Psoas muscle (tissue), 8 donors: ENCODE data around the gene DSC3. TPM values are rescaled to one million over a fixed set of nuclear protein-coding genes. Genes with fewer than 3 reads are reported as not detected.

Source experiments
- ATAC-seq, 4 donors: fragments of 200-7000 bp; cut with Tn5 transposase; one replicate each; pipeline ENCODE4 v1.9.1; 2020; ENCODE audit warnings: moderate library complexity in 3 of 4, mild to moderate bottlenecking in 2 of 4
- DNase-seq, 2 donors: peaks; one replicate each; pipeline ENCODE4 v3.0.0-alpha.2; 2020
- H3K27ac ChIP-seq: fragments of 200-600 bp; one replicate; pipeline ENCODE4 v1.8.0; 2022
- H3K27me3 ChIP-seq, 3 donors: fragments of 200-600 bp in 1 of 3; one replicate each; pipeline versions ENCODE4 v1.6.1 to v1.8.0; 2013 to 2022; ENCODE audit warnings: low read length in 2 of 3, mild to moderate bottlenecking in 2 of 3, moderate library complexity in 1 of 3; ENCODE audit not compliant: insufficient read depth in 3 of 3
- H3K36me3 ChIP-seq, 2 donors: fragments of 200-600 bp in 1 of 2; one replicate each; pipeline versions ENCODE4 v1.6.1 to v1.8.0; 2013 to 2022; ENCODE audit warnings: low read depth in 1 of 2, mild to moderate bottlenecking in 1 of 2, moderate library complexity in 1 of 2; ENCODE audit not compliant: insufficient read depth in 1 of 2
- H3K4me1 ChIP-seq: fragments of 200-600 bp; one replicate; pipeline ENCODE4 v1.8.0; 2022
- H3K4me3 ChIP-seq: fragments of 200-600 bp; one replicate; pipeline ENCODE4 v1.8.0; 2022; ENCODE audit warnings: mild to moderate bottlenecking
- H3K9me3 ChIP-seq: fragments of 200-600 bp; one replicate; pipeline ENCODE4 v1.8.0; 2022
- CTCF ChIP-seq: fragments of 200-600 bp; IDR thresholded peaks from one replicate; pipeline ENCODE4 v1.8.0; 2022; ENCODE audit warnings: antibody characterized with exemption
- WGBS, 3 donors: extraction: QIAGEN DNeasy Blood & Tissue Kit; methylation state at CpG; one replicate each; pipeline versions ENCODE4 v1.1.6 to v1.1.7; 2013; 5-methylcytosine and 5-hydroxymethylcytosine counted together
- intact Hi-C, 2 donors: fragments of 100-400 bp; cut with DNase I; formaldehyde crosslinking; loops; one replicate each; pipeline versions ENCODE4 v1.11.0 to v1.14.2; 2022
- polyA plus RNA-seq, 3 donors: library from polyadenylated mRNA; stranded (reverse); fragments of 200-250 nt; gene quantifications; one replicate each; pipeline ENCODE4 v1.2.3, GENCODE V29; 2013
- total RNA-seq, 4 donors: library from RNA; stranded (reverse); fragmentation: NEBNext Ultra II Directional in 2 of 4; extraction: Animal tissue kit (Norgen Biotek cat#: 25700) in 2 of 4; gene quantifications; one replicate each; pipeline versions ENCODE4 v1.2.1 to v1.2.4, GENCODE V29; 2021 to 2023
- donor health status: healthy with polysubstance abuse.
- donor health status: DM: no; HTN: no; CAD: no; lungs with moderate emphysema.
- donor health status: Bipolar disorder and iron deficiency.
- donor health status: healthy.
- donor health status: DM: yes; HTN: yes; CAD: no.
- donor health status: DM: no; HTN: no; CAD: no.
- donor health status: DM: no; HTN: no; CAD: no.
- donor health status: DM: yes; HTN: yes; CAD: no.

Gene DSC3
- total and polyA plus RNA-seq, 7 donors = under 0.01 to 0.10 (median 0.06) TPM; not detected in 2

- Histone ChIP-seq H3K4me3 (no peak overlapping the region), H3K4me1 (no peaks in the 10 kb centered on the region), H3K27ac (no peak overlapping the region), H3K27me3 (no peaks in the 10 kb centered on the region), H3K36me3 (no peaks in the 10 kb centered on the region), H3K9me3 (no peaks in the 10 kb centered on the region)
- no peak for TF ChIP-seq CTCF
- 86 to 92% (median 91%) methylated on average over 6 of the region's 6 CpGs for WGBS, 3 donors
- intact Hi-C loops = loop anchor here in 1 of 2 donors (10.0 kb wide), 1 partner anchor 1086 kb away; no protein-coding TSS in a partner anchor
- ATAC-seq (no peak), DNase-seq (no peak)
Observed at GRCh38 chr18:30960661-30961060, 81.9 kb downstream of the DSC3 start.

GRCh38 chr18:30957066-30957465, 85.5 kb downstream of the DSC3 start:
- intact Hi-C loops = no loop called here
- Histone ChIP-seq H3K36me3 (no peaks in the 10 kb centered on the region), H3K27me3 (no peaks in the 10 kb centered on the region), H3K4me1 (no peaks in the 10 kb centered on the region), H3K4me3 (no peak overlapping the region), H3K9me3 (no peaks in the 10 kb centered on the region), H3K27ac (no peak overlapping the region)
- DNase-seq (no peak), ATAC-seq (no peak)
- 65 to 70% (median 67%) methylated on average over 2 of the region's 2 CpGs for WGBS, 3 donors
- no peak for TF ChIP-seq CTCF

- H3K4me1 ChIP-seq = no peaks in the 10 kb centered on the region
- DNase-seq (no peak), ATAC-seq (no peak)
- H3K4me3 ChIP-seq = no peak overlapping the region
- no peaks in the 10 kb centered on the region for H3K9me3 ChIP-seq
- H3K27ac ChIP-seq = no peak overlapping the region
- WGBS, 3 donors = 89 to 93% (median 91%) methylated on average over 3 of the region's 3 CpGs
- intact Hi-C loops = no loop called here
- no peak for TF ChIP-seq CTCF
- peaks cover 0 to 2% (median 0%) of the 10 kb centered on the region in 3 donors for H3K27me3 ChIP-seq
- H3K36me3 ChIP-seq = no peaks in the 10 kb centered on the region
Observed at GRCh38 chr18:30954262-30954661, 88.3 kb downstream of the DSC3 start.

- H3K27me3 ChIP-seq = peaks cover 0 to 2% (median 0%) of the 10 kb centered on the region in 3 donors
- 75 to 80% (median 76%) methylated on average over 8 of the region's 8 CpGs for WGBS, 3 donors
- intact Hi-C loops = no loop called here
- H3K27ac ChIP-seq = no peak overlapping the region
- no peak for TF ChIP-seq CTCF
- ATAC-seq (no peak), DNase-seq (no peak)
- no peak overlapping the region for H3K4me3 ChIP-seq
- H3K9me3 ChIP-seq = peaks cover 6% of the 10 kb centered on the region
- H3K36me3 ChIP-seq = no peaks in the 10 kb centered on the region
- H3K4me1 ChIP-seq = no peaks in the 10 kb centered on the region
Observed at GRCh38 chr18:30945761-30946160, 96.8 kb downstream of the DSC3 start.

GRCh38 chr18:30944773-30945417, 97.6 kb downstream of the DSC3 start:
- 70 to 80% (median 75%) methylated on average over 3 of the region's 3 CpGs for WGBS, 3 donors
- no peak for ATAC-seq
- intact Hi-C loops = no loop called here

More at GRCh38 chr18:30944773-30945417, 97.6 kb downstream of the DSC3 start:
- Histone ChIP-seq H3K27me3 (peaks cover 0 to 2% (median 0%) of the 10 kb centered on the region in 3 donors), H3K4me1 (no peaks in the 10 kb centered on the region), H3K9me3 (peaks cover 6% of the 10 kb centered on the region), H3K36me3 (no peaks in the 10 kb centered on the region), H3K4me3 (no peak overlapping the region), H3K27ac (no peak overlapping the region)
- TF ChIP-seq CTCF = no peak
- DNase-seq = no peak
